NCI-H526 treated with DMSO at 0.1 percent for 48 hours (cell line): ENCODE measurements around the gene AP2A1.
"Not testable (repeated sequence)": the region's sequence is repeated elsewhere in the genome, so short reads cannot be mapped to it uniquely, and the experiment has no call there.

Experiments used
- DNase-seq: peaks from one replicate; lab custom pipeline; 2025; lab: John Stamatoyannopoulos, UW

Gene AP2A1

GRCh38 chr19:49812997-49813861 is 46.4 kb downstream of the AP2A1 start, which contains the start of gene FUZ:
FUZ (minus strand) TSS chr19:49813292; CDS start chr19:49813106, 186 bp downstream.
- peak; percentile 96 for DNase-seq

- DNase-seq, result no peak
Measured at GRCh38 chr19:49814010-49814409, 47.2 kb downstream of the AP2A1 start.

- no peak for DNase-seq
Measured at GRCh38 chr19:49816590-49816989, 49.8 kb downstream of the AP2A1 start.

- DNase-seq, result peak; percentile 75
Measured at GRCh38 chr19:49817964-49818648, 51.3 kb downstream of the AP2A1 start, which contains the start of gene MED25. MED25 (plus strand) TSS chr19:49818289; CDS start chr19:49818342, 53 bp downstream.

- DNase-seq, result no peak
Measured at GRCh38 chr19:49818649-49819370, 52.0 kb downstream of the AP2A1 start.

GRCh38 chr19:49819452-49820115 is 52.8 kb downstream of the AP2A1 start:
- not testable (repeated sequence) for DNase-seq

- DNase-seq, result no peak
Measured at GRCh38 chr19:49820125-49820524, 53.3 kb downstream of the AP2A1 start.

- DNase-seq, result peak; percentile 92
Measured at GRCh38 chr19:49823472-49823871, 56.7 kb downstream of the AP2A1 start.

GRCh38 chr19:49824662-49825061 is 57.9 kb downstream of the AP2A1 start:
- DNase-seq, result no peak

- no peak for DNase-seq
Measured at GRCh38 chr19:49827034-49827433, 60.2 kb downstream of the AP2A1 start.

GRCh38 chr19:49829200-49829599 is 62.4 kb downstream of the AP2A1 start:
- no peak for DNase-seq

GRCh38 chr19:49829721-49830120 is 62.9 kb downstream of the AP2A1 start:
- DNase-seq, result no peak

- DNase-seq, result no peak
Measured at GRCh38 chr19:49830766-49831165, 64.0 kb downstream of the AP2A1 start.

GRCh38 chr19:49831592-49831991 is 64.8 kb downstream of the AP2A1 start:
- DNase-seq, result no peak

GRCh38 chr19:49832556-49832955 is 65.8 kb downstream of the AP2A1 start:
- no peak for DNase-seq

- DNase-seq, result no peak
Measured at GRCh38 chr19:49833599-49833998, 66.8 kb downstream of the AP2A1 start.

- DNase-seq, result no peak
Measured at GRCh38 chr19:49835562-49835961, 68.8 kb downstream of the AP2A1 start.

GRCh38 chr19:49836176-49837008 is 69.6 kb downstream of the AP2A1 start:
- DNase-seq, result no peak

- no peak for DNase-seq
Measured at GRCh38 chr19:49837009-49837310, 70.2 kb downstream of the AP2A1 start.

GRCh38 chr19:49837425-49837824 is 70.6 kb downstream of the AP2A1 start:
- no peak for DNase-seq
